Loucy (cell line): ENCODE measurements around the gene MTPN.

Experiments
- CTCF ChIP-seq: fragments of 200-600 bp; sonication (generic); conservative IDR thresholded peaks from 2 replicates; pipeline ENCODE4 v1.5.1; 2014; ENCODE audit warnings: mild to moderate bottlenecking, antibody characterized with exemption, low read length
- EZH2phosphoT487 ChIP-seq: fragments of 200-600 bp; IDR thresholded peaks from 2 replicates; pipeline ENCODE4 v1.6.1; 2018; ENCODE audit warnings: antibody characterized with exemption, mild to moderate bottlenecking, moderate library complexity, borderline replicate concordance

- TF ChIP-seq CTCF (no peak), EZH2phosphoT487 (no peak)
These were observed 13.1 kb upstream of the MTPN start for GRCh38 chr7:135990258-135990657.
